HepG2 (cell line): ENCODE data around the gene DGCR2. TPM values are rescaled to one million over a fixed set of nuclear protein-coding genes. Genes with fewer than 3 reads are reported as not detected.

Experiments used
- ASH2L ChIP-seq: fragments of 300-600, 200-600 bp; sonication (generic); IDR thresholded peaks from 2 replicates; pipeline ENCODE4 v1.7.0; 2017; ENCODE audit warnings: low read depth, mild to moderate bottlenecking, moderate library complexity, mixed read lengths, low read length; ENCODE audit not compliant: insufficient read length
- EHMT2 ChIP-seq: fragments of 200-600 bp; sonication (generic); IDR thresholded peaks from 2 replicates; pipeline ENCODE4 v1.7.0; 2017; ENCODE audit warnings: antibody characterized with exemption, low read depth, low read length, borderline replicate concordance
- ELK4 ChIP-seq: sonication (generic); formaldehyde crosslinking; IDR thresholded peaks from 2 replicates; pipeline ENCODE4 v1.9.0; 2021; ENCODE audit warnings: missing genetic modification reagents, borderline replicate concordance
- FOXC1 ChIP-seq: sonication (generic); formaldehyde crosslinking; IDR thresholded peaks from 2 replicates; pipeline ENCODE4 v1.8.0; 2022; ENCODE audit warnings: mild to moderate bottlenecking, missing genetic modification reagents, borderline replicate concordance
- GRHL1 ChIP-seq: sonication (generic); formaldehyde crosslinking; conservative IDR thresholded peaks from 2 replicates; pipeline ENCODE4 v1.8.0; 2022; ENCODE audit warnings: missing genetic modification reagents
- GZF1 ChIP-seq: sonication (generic); formaldehyde crosslinking; IDR thresholded peaks from 2 replicates; pipeline ENCODE4 v1.5.1; 2020; ENCODE audit warnings: mild to moderate bottlenecking, missing genetic modification reagents
- MTF2 ChIP-seq: sonication (generic); formaldehyde crosslinking; IDR thresholded peaks from 2 replicates; pipeline ENCODE4 v1.5.0; 2020; ENCODE audit warnings: missing genetic modification reagents, borderline replicate concordance
- NR3C1 ChIP-seq: sonication (generic); formaldehyde crosslinking; IDR thresholded peaks from 2 replicates; pipeline ENCODE4 v1.4.0; 2020; ENCODE audit warnings: missing genetic modification reagents
- PTBP1 ChIP-seq: fragments of 200-400 bp; formaldehyde crosslinking; IDR thresholded peaks from 2 replicates; pipeline ENCODE4 v1.6.1; 2018; ENCODE audit warnings: low read length, low read depth; ENCODE audit not compliant: poor library complexity, severe bottlenecking
- RELA ChIP-seq: sonication (generic); formaldehyde crosslinking; IDR thresholded peaks from 2 replicates; pipeline ENCODE4 v1.4.0; 2020; ENCODE audit warnings: missing genetic modification reagents
- RFX3 ChIP-seq: IDR thresholded peaks from 2 replicates; pipeline ENCODE4 v1.6.1; 2016; ENCODE audit warnings: missing biosample characterization, missing genetic modification reagents
- SIX4 ChIP-seq: sonication (generic); formaldehyde crosslinking; IDR thresholded peaks from 2 replicates; pipeline ENCODE4 v1.4.0; 2020; ENCODE audit warnings: missing genetic modification reagents
- SP4 ChIP-seq: sonication (generic); formaldehyde crosslinking; IDR thresholded peaks from 2 replicates; pipeline ENCODE4 v1.8.1; 2023; ENCODE audit warnings: mild to moderate bottlenecking, missing genetic modification reagents
- TMF1 ChIP-seq: sonication (generic); formaldehyde crosslinking; IDR thresholded peaks from 2 replicates; pipeline ENCODE4 v1.8.1; 2022; ENCODE audit warnings: low read depth, missing genetic modification reagents
- UBTF ChIP-seq: sonication (generic); formaldehyde crosslinking; IDR thresholded peaks from 2 replicates; pipeline ENCODE4 v1.4.0; 2020; ENCODE audit warnings: mild to moderate bottlenecking, missing genetic modification reagents
- ZBTB14 ChIP-seq: sonication (generic); formaldehyde crosslinking; IDR thresholded peaks from 2 replicates; pipeline ENCODE4 v1.4.0; 2020; ENCODE audit warnings: missing genetic modification reagents
- ZMYM3 ChIP-seq: sonication (generic); formaldehyde crosslinking; IDR thresholded peaks from 2 replicates; pipeline ENCODE4 v1.5.1; 2020; ENCODE audit warnings: mild to moderate bottlenecking, missing genetic modification reagents
- ZNF251 ChIP-seq: sonication (generic); formaldehyde crosslinking; IDR thresholded peaks from 2 replicates; pipeline ENCODE4 v1.9.0; 2021; ENCODE audit warnings: mild to moderate bottlenecking, missing genetic modification reagents
- ZNF256 ChIP-seq: sonication (generic); formaldehyde crosslinking; conservative IDR thresholded peaks from 2 replicates; pipeline ENCODE4 v1.4.0; 2020; ENCODE audit warnings: missing genetic modification reagents
- ZXDC ChIP-seq: sonication (generic); formaldehyde crosslinking; IDR thresholded peaks from 2 replicates; pipeline ENCODE4 v1.5.0; 2020; ENCODE audit warnings: mild to moderate bottlenecking, missing genetic modification reagents
- polyA plus RNA-seq, 8 experiments: library from polyadenylated mRNA; depleted of rRNA in 3 of 8; stranded (reverse) in 7 of 8; unstranded in 1 of 8; fragments of >200 nt; fragmentation: Illumina TruSeq in 4 of 8; extraction: Trizol in 4 of 8; gene quantifications; 2 replicates each; pipeline versions ENCODE4 v1.2.1 to v1.2.3, GENCODE V29; 2011 to 2016; ENCODE audit warnings: low read depth in 4 of 8, missing spikeins in 1 of 8, mixed read lengths in 1 of 8; ENCODE audit not compliant: insufficient read depth in 1 of 8
- total RNA-seq, 5 experiments: library from RNA; depleted of rRNA; stranded (reverse); fragments of >200 nt; fragmentation: Illumina TruSeq; extraction: Trizol; gene quantifications; 2 replicates each; pipeline ENCODE4 v1.2.3, GENCODE V29; 2016; ENCODE audit warnings: low read depth in 1 of 5

Gene DGCR2
- total and polyA plus RNA-seq, 2 of the 13 experiments (the other 11 are each of a cell fraction or from before 2014, with no cell fraction given) = 23.1 to 35.3 TPM

- no peak for TF ChIP-seq RELA (CRISPR knock-in tag)
- TF ChIP-seq RFX3 = peak; percentile 33; the same call in 1 of the 2 replicates
- TF ChIP-seq ZMYM3 = no peak
- no peak for TF ChIP-seq ZNF256 (CRISPR knock-in tag)
- no peak for TF ChIP-seq MTF2 (CRISPR knock-in tag)
- no peak for TF ChIP-seq ZNF251 (CRISPR knock-in tag)
- no peak for TF ChIP-seq ELK4
- TF ChIP-seq EHMT2 = no peak
- no peak for TF ChIP-seq TMF1 (CRISPR knock-in tag)
- no peak for TF ChIP-seq PTBP1
- no peak for TF ChIP-seq ZXDC (CRISPR knock-in tag)
- TF ChIP-seq SIX4 (CRISPR knock-in tag) = 0 out of 2 replicates have a peak, but pooled peaks have one; percentile 32
- no peak for TF ChIP-seq GZF1 (CRISPR knock-in tag)
- TF ChIP-seq UBTF (CRISPR knock-in tag) = no peak
- no peak for TF ChIP-seq NR3C1 (CRISPR knock-in tag)
- peak; percentile 40 for TF ChIP-seq ASH2L
- no peak for TF ChIP-seq FOXC1 (CRISPR knock-in tag)
- no peak for TF ChIP-seq ZBTB14 (CRISPR knock-in tag)
- no peak for TF ChIP-seq SP4 (CRISPR knock-in tag)
- TF ChIP-seq GRHL1 (CRISPR knock-in tag) = no peak
Measured at GRCh38 chr22:19109198-19110063, 12.8 kb downstream of the DGCR2 start (continued).
